Measurements from ENCODE around the gene FUZ. TPM values are rescaled to one million over a fixed set of nuclear protein-coding genes. Genes with fewer than 3 reads are reported as not detected.

Gene FUZ
- total RNA-seq, 1 experiment from 2014 or later: 23.2 TPM

- no peak for DNase-seq (ENCODE audit: low read depth)
Observed at GRCh38 chr19:49781394-49781793, 31.7 kb downstream of the FUZ start.

GRCh38 chr19:49780861-49781260, 32.2 kb downstream of the FUZ start:
- DNase-seq (ENCODE audit: low read depth): no peak

- DNase-seq (ENCODE audit: low read depth): no peak
Observed at GRCh38 chr19:49779731-49780555, 33.1 kb downstream of the FUZ start.

DNA sequence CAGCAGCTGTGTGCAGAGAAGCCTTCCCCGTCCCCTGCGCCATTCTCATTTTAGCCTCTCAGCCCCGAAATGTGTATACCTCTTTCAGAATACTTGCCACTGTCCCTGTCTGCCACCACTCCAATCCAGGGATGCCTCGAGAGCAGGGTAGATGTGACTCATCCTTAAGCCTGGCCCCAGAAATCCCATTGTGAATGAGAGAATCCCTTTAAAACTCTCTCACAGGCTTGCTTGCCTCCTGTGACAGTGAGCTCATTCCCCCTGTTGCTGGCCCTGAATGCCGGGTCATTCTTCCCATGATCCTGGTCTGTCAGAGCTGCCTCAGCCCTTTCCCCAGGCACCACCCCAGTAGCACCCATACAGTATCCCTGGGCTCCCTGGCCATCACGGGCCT, 36.7 kb downstream of the FUZ start:
- DNase-seq (ENCODE audit: low read depth): no peak

- DNase-seq (ENCODE audit: low read depth): no peak
Observed at GRCh38 chr19:49775742-49776370, 37.2 kb downstream of the FUZ start.

DNA sequence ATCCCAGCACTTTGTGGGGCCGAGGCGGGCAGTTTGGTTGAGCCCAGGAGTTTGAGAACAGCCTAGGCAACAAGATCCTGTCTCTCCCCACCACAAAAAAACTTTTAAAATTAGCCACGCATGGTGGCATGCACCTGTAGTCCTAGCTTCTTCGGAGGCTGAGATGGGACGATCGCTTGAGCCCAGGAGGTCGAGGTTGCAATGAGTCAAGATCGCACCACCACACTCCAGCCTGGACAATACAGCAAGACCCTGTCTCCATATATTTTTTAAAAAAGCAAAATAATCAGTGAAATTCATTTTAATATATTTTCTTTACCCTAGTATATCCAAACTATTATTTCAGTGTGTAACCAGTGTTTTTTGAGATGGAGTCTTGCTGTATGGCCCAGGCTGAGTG, 38.1 kb downstream of the FUZ start:
- DNase-seq (ENCODE audit: low read depth): no peak

DNA sequence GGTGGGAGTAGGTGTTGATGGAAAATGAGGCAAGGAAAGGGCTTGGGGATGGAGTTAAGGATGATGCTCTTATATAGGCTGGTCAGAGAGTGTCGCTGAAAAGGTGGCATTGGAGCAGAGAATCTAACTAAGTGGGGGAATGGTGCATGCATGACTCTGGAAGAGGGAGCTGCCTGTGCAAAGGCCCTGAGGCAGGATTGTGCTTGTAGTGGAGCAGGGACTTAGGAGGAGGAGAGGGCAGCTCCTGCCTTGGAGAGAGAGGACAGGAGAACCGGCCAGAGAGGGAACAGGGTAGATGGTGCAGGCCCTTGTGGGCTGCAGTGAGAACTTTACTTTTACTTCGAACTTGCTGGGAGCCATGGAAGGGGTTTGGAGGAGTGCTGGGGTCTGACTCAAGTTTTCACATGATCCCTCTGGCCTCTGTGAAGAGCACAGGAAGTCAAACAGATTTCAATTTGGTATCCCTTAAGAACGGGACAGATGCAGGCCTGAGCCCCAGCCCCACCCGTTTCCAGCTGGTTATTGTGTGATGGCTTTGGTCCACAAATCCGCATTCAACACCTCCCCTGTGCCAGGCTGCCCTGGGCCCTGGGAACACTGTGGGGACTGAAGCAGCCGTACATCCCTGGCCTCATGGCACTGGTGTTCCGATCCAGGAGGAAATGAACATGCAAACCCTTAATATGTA, 39.3 kb downstream of the FUZ start:
- no peak for DNase-seq (ENCODE audit: low read depth)

GRCh38 chr19:49772850-49773432, 40.2 kb downstream of the FUZ start:
- no peak for DNase-seq (ENCODE audit: low read depth)

GRCh38 chr19:49771674-49772139, 41.4 kb downstream of the FUZ start:
- DNase-seq (ENCODE audit: low read depth): no peak

DNA sequence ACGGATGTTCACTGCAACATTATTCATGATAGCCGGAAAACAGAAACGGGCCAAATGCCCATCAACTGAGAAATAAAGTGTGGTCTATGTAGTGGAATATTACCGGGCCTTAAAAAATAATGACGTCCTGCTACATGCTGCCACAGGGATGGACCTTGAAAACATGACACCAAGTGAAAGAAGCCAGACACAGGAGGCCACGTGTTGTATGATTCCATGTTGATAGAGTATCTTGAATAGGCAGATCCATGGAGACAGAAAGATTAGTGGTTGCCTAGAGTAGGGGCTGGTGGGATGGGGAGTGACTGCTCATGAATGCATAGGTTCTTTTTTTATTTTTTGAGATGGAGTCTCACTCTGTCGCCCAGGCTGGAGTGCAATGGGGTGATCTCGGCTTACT, 42.6 kb downstream of the FUZ start:
- no peak for DNase-seq (ENCODE audit: low read depth)

DNA sequence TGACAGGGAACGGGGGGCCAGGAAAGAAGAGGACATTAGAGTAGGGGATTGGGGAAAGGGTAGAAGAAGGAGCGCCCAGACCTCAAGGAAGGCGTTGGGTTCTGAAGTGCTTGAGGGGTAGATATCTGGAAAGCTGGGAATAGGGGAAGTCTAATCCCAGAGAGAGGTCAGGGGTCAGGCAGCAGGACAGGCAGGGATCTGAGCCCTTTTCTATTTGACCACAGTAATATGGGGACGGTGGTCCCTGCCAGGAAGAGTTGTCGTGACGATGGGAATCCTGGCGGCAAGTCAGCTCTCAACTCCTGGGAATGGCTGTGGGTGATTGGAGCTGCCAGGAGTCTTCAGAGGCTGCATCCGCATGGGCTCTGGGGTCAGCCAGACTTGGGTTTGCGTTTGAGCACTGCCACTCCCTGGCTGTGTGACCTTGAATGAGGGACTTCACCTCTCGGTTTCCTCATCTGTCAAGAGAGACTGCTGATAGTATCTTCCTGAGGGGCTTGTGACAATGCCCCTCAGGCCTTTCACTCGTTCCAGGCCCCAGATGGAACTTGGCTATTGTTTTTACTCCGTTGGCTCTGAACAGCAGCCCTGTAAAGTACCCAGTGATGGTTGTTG, 45.0 kb downstream of the FUZ start:
- DNase-seq (ENCODE audit: low read depth): no peak

DNA sequence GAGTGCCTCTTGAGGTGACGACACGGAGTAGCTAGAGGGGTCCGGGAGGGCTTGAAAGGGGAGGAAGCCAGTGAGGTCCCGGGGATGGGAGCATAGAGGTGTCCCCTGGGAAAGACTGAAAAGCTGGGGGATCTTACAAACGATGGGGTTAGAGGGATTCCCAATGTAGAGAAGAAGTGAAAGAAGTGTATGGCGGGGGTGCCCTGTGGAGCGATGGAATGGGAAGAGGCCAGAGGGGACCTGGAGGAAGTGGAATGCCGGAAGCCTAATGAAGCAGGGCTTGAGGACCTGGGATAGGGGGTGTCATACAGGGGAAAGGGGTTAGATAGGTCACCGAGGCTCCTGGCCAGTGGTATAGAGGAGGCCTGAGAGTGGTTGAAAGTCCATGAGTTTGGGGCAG, 45.7 kb downstream of the FUZ start:
- DNase-seq (ENCODE audit: low read depth): peak; percentile 37

GRCh38 chr19:49766930-49767299, 46.2 kb downstream of the FUZ start, which contains the start of gene AP2A1:
AP2A1 (plus strand) TSS chr19:49767001; CDS start chr19:49767134, 133 bp downstream.
- DNase-seq (ENCODE audit: low read depth): no peak

DNA sequence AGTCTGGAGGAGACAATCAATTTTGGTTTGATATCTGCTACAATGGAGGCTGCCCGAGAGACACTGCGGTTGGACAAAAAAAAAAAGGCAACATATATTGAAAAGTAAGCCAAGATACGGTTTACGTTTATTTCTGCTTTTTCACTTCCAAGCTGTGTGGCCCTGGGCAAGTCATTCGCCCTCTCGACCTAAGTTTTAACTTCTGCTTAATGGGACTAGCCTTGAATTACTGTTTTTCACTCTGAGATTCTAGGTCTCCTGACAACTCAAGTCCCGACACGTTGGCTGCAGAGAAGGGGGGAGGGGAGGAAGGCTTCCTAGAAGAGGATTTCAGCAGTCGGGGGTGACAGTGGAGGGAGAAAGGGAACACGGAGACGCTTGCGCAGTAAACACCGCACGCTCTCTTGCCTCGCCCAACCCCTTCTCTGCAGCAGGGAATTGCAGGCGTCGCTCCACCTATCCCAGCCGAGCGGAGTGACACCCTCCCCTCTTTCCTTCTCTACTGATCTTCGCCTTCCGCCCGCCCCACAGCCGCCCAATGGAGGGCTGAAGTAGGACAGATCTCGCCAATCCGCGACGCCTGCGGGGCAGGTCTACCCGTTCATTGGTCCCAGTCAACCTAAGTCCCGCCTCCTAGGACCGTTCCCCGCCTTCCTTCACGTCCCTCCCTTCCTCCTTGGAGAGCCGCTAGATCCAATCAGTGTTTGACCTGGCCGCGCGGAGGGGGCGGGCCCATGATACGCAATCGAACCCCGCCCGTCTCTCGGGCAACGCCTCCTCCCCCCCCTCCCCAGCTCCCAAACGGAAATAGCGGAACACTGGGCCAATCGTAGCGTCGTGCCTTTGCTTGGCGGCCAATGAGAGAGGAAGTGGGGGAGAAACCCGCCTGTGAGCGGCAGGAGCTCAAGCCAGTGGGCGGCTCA, 46.8 kb downstream of the FUZ start:
- peak; percentile 100 for DNase-seq (ENCODE audit: low read depth)

- DNase-seq (ENCODE audit: low read depth): no peak
Observed at GRCh38 chr19:49764341-49764740, 48.8 kb downstream of the FUZ start.

- no peak for DNase-seq (ENCODE audit: low read depth)
Observed at GRCh38 chr19:49763230-49763629, 49.9 kb downstream of the FUZ start, which contains the start of gene TSKS. TSKS (minus strand) TSS chr19:49763306; CDS start chr19:49763247, 59 bp downstream.

DNA sequence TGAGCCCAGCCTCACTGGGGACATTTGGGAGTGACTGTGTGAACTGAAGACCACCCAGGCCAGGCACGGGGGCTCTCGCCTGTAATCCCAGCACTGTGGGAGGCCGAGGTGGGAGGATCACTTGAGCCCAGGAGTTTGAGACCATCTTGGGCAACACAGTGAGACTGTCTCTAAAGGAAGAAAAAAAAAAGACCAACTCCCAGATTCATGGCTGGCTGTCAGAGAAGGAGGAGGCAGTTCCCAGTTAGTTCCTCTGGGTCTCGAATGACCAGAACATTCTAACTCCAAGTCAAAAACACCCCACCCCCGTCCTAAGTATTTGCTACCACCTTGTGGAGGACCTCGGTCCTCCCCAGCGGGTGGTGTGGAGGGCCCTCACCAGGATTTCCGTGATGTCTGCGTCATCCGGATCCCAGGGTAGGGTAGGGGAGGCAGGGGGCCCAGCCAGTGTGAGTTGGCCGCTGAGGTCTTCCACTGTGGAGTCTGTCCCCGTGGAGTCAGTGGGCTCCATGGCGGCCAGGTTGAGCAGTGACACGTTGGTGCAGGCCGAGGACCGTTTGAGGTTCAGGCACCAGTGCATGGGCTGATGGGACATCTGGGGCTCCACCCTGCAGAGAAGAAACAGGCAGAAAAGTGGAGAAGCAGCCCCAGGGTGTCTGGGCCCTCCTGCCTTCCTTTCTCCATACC, 51.3 kb downstream of the FUZ start:
- peak; percentile 44 for DNase-seq (ENCODE audit: low read depth)

DNA sequence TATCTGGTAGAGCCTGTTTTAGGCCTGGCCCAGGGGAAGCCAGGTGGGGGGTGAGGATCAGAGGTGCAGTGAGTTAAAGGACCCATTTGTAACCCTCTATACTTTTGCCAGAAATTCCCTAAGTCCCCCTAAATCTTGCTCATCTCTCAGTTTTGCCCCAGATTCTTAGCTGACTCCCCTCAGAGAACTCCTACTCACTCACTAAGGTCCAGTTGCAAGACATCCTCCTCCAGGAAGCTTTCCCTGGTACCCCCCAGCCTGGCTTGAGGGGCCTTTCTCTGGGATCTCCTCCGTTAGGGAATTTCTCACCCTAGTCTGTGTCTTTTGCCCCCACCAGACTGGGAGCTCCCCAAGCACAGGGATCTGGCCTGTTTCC, 51.9 kb downstream of the FUZ start:
- DNase-seq (ENCODE audit: low read depth): no peak

DNA sequence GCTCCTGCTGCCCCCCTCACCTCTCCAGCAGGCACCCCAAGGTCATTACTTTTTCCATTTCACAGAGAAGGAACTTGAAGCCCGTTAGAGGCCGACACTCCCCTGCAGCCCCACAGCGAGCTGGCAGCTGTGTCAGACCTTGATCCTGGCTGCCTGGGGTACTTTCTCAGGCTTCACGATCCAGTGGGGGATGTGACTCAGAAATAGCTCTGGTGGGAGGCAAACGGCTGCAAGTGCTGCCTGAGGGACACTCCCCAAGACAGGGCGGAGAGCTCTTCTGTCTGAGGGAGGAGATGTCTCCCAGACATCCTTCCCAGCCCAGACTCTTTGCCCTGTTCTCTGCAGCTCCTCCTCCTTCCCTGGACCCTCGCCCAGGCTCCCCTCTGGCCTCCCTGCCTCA, 54.8 kb downstream of the FUZ start:
- DNase-seq (ENCODE audit: low read depth): peak; percentile 58
